ENCODE results near the gene ITGB7.
A peak's percentile ranks its signal among the peaks of the same experiment; 100 is the strongest.
"Not testable (repeated sequence)": the region's sequence is repeated elsewhere in the genome, so short reads cannot be mapped to it uniquely, and the experiment has no call there.

The ITGB7 gene

GRCh38 chr12:53187145-53187899 is 19.7 kb downstream of the ITGB7 start:
- H3K27ac Mint-ChIP-seq, result peak overlapping the region; percentile 76
- H3K9me3 Mint-ChIP-seq, result no peaks in the 10 kb centered on the region
- peaks cover 51% of the 10 kb centered on the region for H3K4me1 Mint-ChIP-seq (ENCODE audit: low read depth)
- H3K4me3 Mint-ChIP-seq, result no peak overlapping the region
- no peaks in the 10 kb centered on the region for H3K27me3 Mint-ChIP-seq
- DNase-seq, result no peak
- H3K36me3 Mint-ChIP-seq (ENCODE audit: low read depth), result peaks cover 96% of the 10 kb centered on the region

- no peaks in the 10 kb centered on the region for H3K9me3 Mint-ChIP-seq
- H3K36me3 Mint-ChIP-seq (ENCODE audit: low read depth), result peaks cover 96% of the 10 kb centered on the region
- no peak for DNase-seq
- no peaks in the 10 kb centered on the region for H3K27me3 Mint-ChIP-seq
- no peak overlapping the region for H3K4me3 Mint-ChIP-seq
- H3K4me1 Mint-ChIP-seq (ENCODE audit: low read depth), result peaks cover 54% of the 10 kb centered on the region
- no peak overlapping the region for H3K27ac Mint-ChIP-seq
Measured at GRCh38 chr12:53186745-53187144, 20.3 kb downstream of the ITGB7 start.

- Mint-ChIP-seq H3K4me3 (no peak overlapping the region), H3K4me1 (ENCODE audit: low read depth) (peaks cover 56% of the 10 kb centered on the region), H3K36me3 (ENCODE audit: low read depth) (peaks cover 94% of the 10 kb centered on the region), H3K27me3 (no peaks in the 10 kb centered on the region), H3K27ac (peak overlapping the region; percentile 38), H3K9me3 (no peaks in the 10 kb centered on the region)
- no peak for DNase-seq
Measured at GRCh38 chr12:53185582-53186153, 21.4 kb downstream of the ITGB7 start.

- Mint-ChIP-seq H3K36me3 (ENCODE audit: low read depth) (peaks cover 91% of the 10 kb centered on the region), H3K9me3 (no peaks in the 10 kb centered on the region), H3K4me1 (ENCODE audit: low read depth) (peaks cover 54% of the 10 kb centered on the region), H3K27ac (peak overlapping the region; percentile 42), H3K4me3 (no peak overlapping the region), H3K27me3 (no peaks in the 10 kb centered on the region)
- no peak for DNase-seq
Measured at GRCh38 chr12:53184828-53185227, 22.2 kb downstream of the ITGB7 start.

GRCh38 chr12:53182903-53183302 is 24.1 kb downstream of the ITGB7 start:
- no peak for DNase-seq
- H3K36me3 Mint-ChIP-seq (ENCODE audit: low read depth), result peaks cover 74% of the 10 kb centered on the region

GRCh38 chr12:53181935-53182334 is 25.1 kb downstream of the ITGB7 start:
- Mint-ChIP-seq H3K9me3 (no peaks in the 10 kb centered on the region), H3K27ac (peak overlapping the region; percentile 93), H3K4me1 (ENCODE audit: low read depth) (peaks cover 54% of the 10 kb centered on the region), H3K27me3 (no peaks in the 10 kb centered on the region), H3K4me3 (peak overlapping the region; percentile 91), H3K36me3 (ENCODE audit: low read depth) (peaks cover 64% of the 10 kb centered on the region)
- DNase-seq, result no peak

More at GRCh38 chr12:53182903-53183302, 24.1 kb downstream of the ITGB7 start:
- Mint-ChIP-seq H3K4me1 (ENCODE audit: low read depth) (peaks cover 55% of the 10 kb centered on the region), H3K4me3 (peak overlapping the region; percentile 91), H3K9me3 (no peaks in the 10 kb centered on the region), H3K27me3 (no peaks in the 10 kb centered on the region), H3K27ac (peak overlapping the region; percentile 93)

- H3K36me3 Mint-ChIP-seq (ENCODE audit: low read depth), result peaks cover 56% of the 10 kb centered on the region
Measured at GRCh38 chr12:53180931-53181645, 26.0 kb downstream of the ITGB7 start.

GRCh38 chr12:53180220-53180930 is 26.7 kb downstream of the ITGB7 start, which contains the start of the genes CSAD and ZNF740:
Gene CSAD (minus strand): TSS chr12:53180925. CDS start chr12:53173470, 7,455 bp downstream.
Gene ZNF740 (plus strand): TSS chr12:53180722. CDS start chr12:53181984, 1,262 bp downstream.
- peak within 1 kb of the TSS; percentile 91 for H3K4me3 Mint-ChIP-seq
- H3K9me3 Mint-ChIP-seq, result no peaks in the 10 kb centered on the region
- DNase-seq, result peak; percentile 96
- no peaks in the 10 kb centered on the region for H3K27me3 Mint-ChIP-seq
- H3K4me1 Mint-ChIP-seq (ENCODE audit: low read depth), result peaks cover 59% of the 10 kb centered on the region
- H3K36me3 Mint-ChIP-seq (ENCODE audit: low read depth), result peaks cover 49% of the 10 kb centered on the region
- peak within 1 kb of the TSS; percentile 98 for H3K27ac Mint-ChIP-seq

More at GRCh38 chr12:53180931-53181645, 26.0 kb downstream of the ITGB7 start:
- DNase-seq, result no peak
- Mint-ChIP-seq H3K4me1 (ENCODE audit: low read depth) (peaks cover 54% of the 10 kb centered on the region), H3K27me3 (no peaks in the 10 kb centered on the region), H3K27ac (peak overlapping the region; percentile 93), H3K4me3 (peak overlapping the region; percentile 91), H3K9me3 (no peaks in the 10 kb centered on the region)

GRCh38 chr12:53179687-53180219 is 27.3 kb downstream of the ITGB7 start:
- Mint-ChIP-seq H3K27ac (peak overlapping the region; percentile 98), H3K36me3 (ENCODE audit: low read depth) (peaks cover 43% of the 10 kb centered on the region), H3K4me3 (peak overlapping the region; percentile 91), H3K4me1 (ENCODE audit: low read depth) (peaks cover 55% of the 10 kb centered on the region), H3K27me3 (no peaks in the 10 kb centered on the region), H3K9me3 (no peaks in the 10 kb centered on the region)
- DNase-seq, result no peak

GRCh38 chr12:53178803-53179202 is 28.2 kb downstream of the ITGB7 start:
- Mint-ChIP-seq H3K36me3 (ENCODE audit: low read depth) (peaks cover 33% of the 10 kb centered on the region), H3K4me1 (ENCODE audit: low read depth) (peaks cover 46% of the 10 kb centered on the region), H3K27ac (peak overlapping the region; percentile 98), H3K4me3 (peak overlapping the region; percentile 91)
- DNase-seq, H3K27me3 Mint-ChIP-seq, H3K9me3 Mint-ChIP-seq: not testable (repeated sequence)

GRCh38 chr12:53177447-53177846 is 29.6 kb downstream of the ITGB7 start:
- peaks cover 32% of the 10 kb centered on the region for H3K4me1 Mint-ChIP-seq (ENCODE audit: low read depth)
- not testable (repeated sequence) for DNase-seq, H3K27me3 Mint-ChIP-seq, H3K4me3 Mint-ChIP-seq, H3K27ac Mint-ChIP-seq, H3K9me3 Mint-ChIP-seq
- peaks cover 20% of the 10 kb centered on the region for H3K36me3 Mint-ChIP-seq (ENCODE audit: low read depth)

GRCh38 chr12:53176750-53177149 is 30.3 kb downstream of the ITGB7 start:
- no peak overlapping the region for H3K27ac Mint-ChIP-seq
- H3K9me3 Mint-ChIP-seq, result no peaks in the 10 kb centered on the region
- peaks cover 15% of the 10 kb centered on the region for H3K36me3 Mint-ChIP-seq (ENCODE audit: low read depth)
- no peaks in the 10 kb centered on the region for H3K27me3 Mint-ChIP-seq
- DNase-seq, result no peak
- peaks cover 25% of the 10 kb centered on the region for H3K4me1 Mint-ChIP-seq (ENCODE audit: low read depth)
- H3K4me3 Mint-ChIP-seq, result no peak overlapping the region

- H3K9me3 Mint-ChIP-seq, result no peaks in the 10 kb centered on the region
- peaks cover 17% of the 10 kb centered on the region for H3K36me3 Mint-ChIP-seq (ENCODE audit: low read depth)
- no peak for DNase-seq
- H3K27me3 Mint-ChIP-seq, result no peaks in the 10 kb centered on the region
- H3K4me3 Mint-ChIP-seq, result no peak overlapping the region
- no peak overlapping the region for H3K27ac Mint-ChIP-seq
- H3K4me1 Mint-ChIP-seq (ENCODE audit: low read depth), result peaks cover 18% of the 10 kb centered on the region
Measured at GRCh38 chr12:53174881-53175491, 32.1 kb downstream of the ITGB7 start.

All from activated T-cell treated with anti-CD3 and anti-CD28 coated beads, Interleukin-2, amount 50 U/mL, for 24 hours (primary cell).